Testis (tissue), 2 donors: ENCODE measurements around the gene NR2F2.

Experiments used
- POLR2A ChIP-seq: fragments of 450-650 bp; IDR thresholded peaks from one replicate; pipeline ENCODE4 v1.6.1; 2017; ENCODE audit warnings: antibody characterized with exemption, mild to moderate bottlenecking, moderate library complexity
- TF ChIP-seq, protein P1 (sequence below), 3 experiments: fragments of 450-650 bp in 2 of 3; fragments of 200-600 bp in 1 of 3; sonication (generic) in 1 of 3; IDR thresholded peaks; one replicate each; pipeline ENCODE4 v1.5.1; 2016 to 2019; ENCODE audit warnings: antibody characterized with exemption in 3 of 3, mild to moderate bottlenecking in 2 of 3, moderate library complexity in 1 of 3

DNA sequence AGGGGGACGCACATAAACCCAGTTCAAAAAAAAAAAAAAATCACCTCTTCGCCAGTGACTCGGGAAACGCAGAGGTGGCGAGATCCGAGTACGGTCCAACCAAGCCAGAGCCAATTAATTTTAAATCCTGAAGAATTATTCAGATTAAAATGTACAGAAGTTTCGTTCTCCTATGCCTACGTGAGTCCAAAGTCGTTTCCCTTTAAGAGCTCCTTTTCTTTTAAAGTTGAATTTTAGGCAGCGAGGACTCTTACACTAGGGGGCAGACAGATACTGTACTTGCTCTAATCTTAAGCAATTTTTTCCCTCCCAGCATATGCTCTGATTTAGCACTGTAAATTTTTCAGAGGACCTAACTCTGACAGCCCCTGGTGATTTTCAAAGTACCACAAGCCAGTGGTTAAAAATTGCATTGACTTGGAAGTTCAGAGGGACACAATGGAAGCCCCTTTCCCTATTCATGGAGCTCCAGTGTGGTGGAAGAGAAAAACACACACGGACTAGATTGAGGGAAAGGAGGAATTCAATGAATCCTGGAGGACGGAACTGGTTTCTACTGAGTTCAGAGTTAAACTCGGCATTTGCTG, 3.3 kb upstream of the NR2F2 start:
- TF ChIP-seq, protein P1, sequence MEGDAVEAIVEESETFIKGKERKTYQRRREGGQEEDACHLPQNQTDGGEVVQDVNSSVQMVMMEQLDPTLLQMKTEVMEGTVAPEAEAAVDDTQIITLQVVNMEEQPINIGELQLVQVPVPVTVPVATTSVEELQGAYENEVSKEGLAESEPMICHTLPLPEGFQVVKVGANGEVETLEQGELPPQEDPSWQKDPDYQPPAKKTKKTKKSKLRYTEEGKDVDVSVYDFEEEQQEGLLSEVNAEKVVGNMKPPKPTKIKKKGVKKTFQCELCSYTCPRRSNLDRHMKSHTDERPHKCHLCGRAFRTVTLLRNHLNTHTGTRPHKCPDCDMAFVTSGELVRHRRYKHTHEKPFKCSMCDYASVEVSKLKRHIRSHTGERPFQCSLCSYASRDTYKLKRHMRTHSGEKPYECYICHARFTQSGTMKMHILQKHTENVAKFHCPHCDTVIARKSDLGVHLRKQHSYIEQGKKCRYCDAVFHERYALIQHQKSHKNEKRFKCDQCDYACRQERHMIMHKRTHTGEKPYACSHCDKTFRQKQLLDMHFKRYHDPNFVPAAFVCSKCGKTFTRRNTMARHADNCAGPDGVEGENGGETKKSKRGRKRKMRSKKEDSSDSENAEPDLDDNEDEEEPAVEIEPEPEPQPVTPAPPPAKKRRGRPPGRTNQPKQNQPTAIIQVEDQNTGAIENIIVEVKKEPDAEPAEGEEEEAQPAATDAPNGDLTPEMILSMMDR (IDR thresholded peaks at IDR 0.05) = peak; percentile 51 to 63 (median 60)
- no peak for TF ChIP-seq POLR2A
